Thyroid gland (tissue), 4 donors: Measurements from ENCODE around the gene LSS. TPM values are rescaled to one million over a fixed set of nuclear protein-coding genes. Genes with fewer than 3 reads are reported as not detected.
A peak's percentile ranks its signal among the peaks of the same experiment; 100 is the strongest.
"Not testable (repeated sequence)": the region's sequence is repeated elsewhere in the genome, so short reads cannot be mapped to it uniquely, and the experiment has no call there.

Experiments
- DNase-seq, 2 donors: peaks; one replicate each; pipeline ENCODE4 v3.0.0-alpha.2; 2019
- H3K27ac ChIP-seq, 3 donors: fragments of 200-600 bp; sonication (generic); 1 replicate in 2 of 3; 2 replicates in 1 of 3; pipeline ENCODE4 v1.5.1; 2016 to 2019; ENCODE audit warnings: mild to moderate bottlenecking in 1 of 3, moderate library complexity in 1 of 3
- H3K27me3 ChIP-seq: fragments of 200-600 bp; sonication (generic); one replicate; pipeline ENCODE4 v1.5.1; 2019
- H3K36me3 ChIP-seq, 2 donors: fragments of 200-600 bp; sonication (generic); one replicate each; pipeline ENCODE4 v1.5.1; 2016 to 2019
- H3K4me1 ChIP-seq, 2 donors: fragments of 200-600 bp; sonication (generic); one replicate each; pipeline ENCODE4 v1.5.1; 2017 to 2019
- H3K4me3 ChIP-seq, 3 donors: fragments of 200-600 bp; sonication (generic); replicated peaks in 1 of 3; 1 replicate in 2 of 3; 2 replicates in 1 of 3; pipeline ENCODE4 v1.5.1; 2016; ENCODE audit warnings: mild to moderate bottlenecking in 1 of 3
- H3K9me3 ChIP-seq: fragments of 200-600 bp; sonication (generic); one replicate; pipeline ENCODE4 v1.5.1; 2017
- CTCF ChIP-seq, 6 experiments: fragments of 200-600 bp in 3 of 6; fragments of 450-650 bp in 3 of 6; sonication (generic) in 3 of 6; IDR thresholded peaks; one replicate each; pipeline ENCODE4 v1.5.1; 2016 to 2019; ENCODE audit warnings: antibody characterized with exemption in 6 of 6, mild to moderate bottlenecking in 2 of 6, inconsistent platforms in 1 of 6, moderate library complexity in 1 of 6
- POLR2A ChIP-seq, 2 donors: fragments of 450-650 bp; IDR thresholded peaks; one replicate each; pipeline ENCODE4 v1.6.1; 2017; ENCODE audit warnings: antibody characterized with exemption in 2 of 2, mild to moderate bottlenecking in 2 of 2, moderate library complexity in 1 of 2
- WGBS, 2 donors: methylation state at CpG; one replicate each; pipeline ENCODE4 v1.1.5; 2017; 5-methylcytosine and 5-hydroxymethylcytosine counted together
- intact Hi-C: fragments of 100-400 bp; cut with DNase I; formaldehyde crosslinking; loops from one replicate; pipeline ENCODE4 v1.15.1; 2023
- total RNA-seq, 4 donors: library from RNA; depleted of rRNA; stranded (reverse); fragments of >200 nt; gene quantifications; one replicate each; pipeline ENCODE4 v1.2.3, GENCODE V29; 2016

LSS gene
- total RNA-seq, 4 donors from 2014 or later, result 31.4 to 57.7 (median 42.0) TPM

GRCh38 chr21:46205166-46205565, 23.4 kb downstream of the LSS start:
- Histone ChIP-seq H3K27me3 (no peaks in the 10 kb centered on the region), H3K4me3 (no peak overlapping the region), H3K36me3 (peaks cover 9 to 20% of the 10 kb centered on the region in 2 donors), H3K4me1 (no peaks in the 10 kb centered on the region), H3K27ac (no peak overlapping the region), H3K9me3 (no peaks in the 10 kb centered on the region)
- intact Hi-C loops, result no loop called here
- TF ChIP-seq CTCF (IDR thresholded peaks at IDR 0.05), result no peak
- TF ChIP-seq POLR2A (IDR thresholded peaks at IDR 0.05), result no peak
- WGBS, 2 donors, result 86 to 95% methylated on average over 18 of the region's 18 CpGs
- no peak for DNase-seq

GRCh38 chr21:46203203-46203600, 25.4 kb downstream of the LSS start:
- Histone ChIP-seq H3K36me3 (peaks cover 13 to 28% of the 10 kb centered on the region in 2 donors), H3K4me3 (no peak overlapping the region), H3K27me3 (no peaks in the 10 kb centered on the region), H3K9me3 (no peaks in the 10 kb centered on the region), H3K27ac (no peak overlapping the region), H3K4me1 (no peaks in the 10 kb centered on the region)
- DNase-seq, result no peak
- intact Hi-C loops, result no loop called here
- TF ChIP-seq CTCF (IDR thresholded peaks at IDR 0.05) (no peak), POLR2A (IDR thresholded peaks at IDR 0.05) (no peak)
- 95 to 96% methylated on average over 8 of the region's 8 CpGs for WGBS, 2 donors

- TF ChIP-seq CTCF (IDR thresholded peaks at IDR 0.05) (no peak), POLR2A (IDR thresholded peaks at IDR 0.05) (no peak)
Measured at GRCh38 chr21:46202592-46203202, 25.9 kb downstream of the LSS start.

GRCh38 chr21:46200877-46201803, 27.4 kb downstream of the LSS start:
- DNase-seq, intact Hi-C loops, H3K27ac ChIP-seq, H3K4me1 ChIP-seq, H3K9me3 ChIP-seq, H3K27me3 ChIP-seq, H3K4me3 ChIP-seq: not testable (repeated sequence)
- WGBS, 2 donors, result 100% methylated on average over 1 of the region's 8 CpGs
- H3K36me3 ChIP-seq, result peaks cover 5 to 21% of the 10 kb centered on the region in 2 donors

More at GRCh38 chr21:46202592-46203202, 25.9 kb downstream of the LSS start:
- Histone ChIP-seq H3K4me1 (no peaks in the 10 kb centered on the region), H3K27ac (no peak overlapping the region), H3K36me3 (peaks cover 13 to 28% of the 10 kb centered on the region in 2 donors), H3K27me3 (no peaks in the 10 kb centered on the region), H3K4me3 (no peak overlapping the region), H3K9me3 (no peaks in the 10 kb centered on the region)
- 84 to 85% methylated on average over 6 of the region's 6 CpGs for WGBS, 2 donors
- DNase-seq, result no peak
- intact Hi-C loops, result no loop called here

- peak in 1 of 2 donors; percentile 0 for DNase-seq
- H3K36me3 ChIP-seq, result peaks cover 14 to 19% of the 10 kb centered on the region in 2 donors
Measured at GRCh38 chr21:46199436-46200373, 28.9 kb downstream of the LSS start.

More at GRCh38 chr21:46199436-46200373, 28.9 kb downstream of the LSS start:
- 81 to 87% methylated on average over 13 of the region's 13 CpGs for WGBS, 2 donors
- no peak overlapping the region for H3K4me3 ChIP-seq
- no peaks in the 10 kb centered on the region for H3K27me3 ChIP-seq
- H3K9me3 ChIP-seq, result no peaks in the 10 kb centered on the region
- intact Hi-C loops, result no loop called here
- no peak overlapping the region for H3K27ac ChIP-seq
- no peaks in the 10 kb centered on the region for H3K4me1 ChIP-seq
- no peak for TF ChIP-seq CTCF (IDR thresholded peaks at IDR 0.05)
- no peak for TF ChIP-seq POLR2A (IDR thresholded peaks at IDR 0.05)
